Right lobe of liver (tissue), 4 donors: ENCODE data around the gene CD300E.

Experiments used
- POLR2A ChIP-seq: fragments of 450-650 bp; IDR thresholded peaks from one replicate; pipeline ENCODE4 v1.6.1; 2017; ENCODE audit warnings: antibody characterized with exemption, mild to moderate bottlenecking
- TF ChIP-seq, protein P1 (sequence below), 4 donors: fragments of 200-600 bp in 3 of 4; fragments of 450-650 bp in 1 of 4; IDR thresholded peaks; one replicate each; pipeline versions ENCODE4 v1.5.1 to v1.8.0; 2016 to 2022; ENCODE audit warnings: antibody characterized with exemption in 4 of 4, mild to moderate bottlenecking in 2 of 4
- donor health status: DM: no; HTN: no; CAD: no.
- donor health status: DM: no; HTN: no; CAD: no.
- donor health status: DM: no; HTN: yes; CAD: no.

DNA sequence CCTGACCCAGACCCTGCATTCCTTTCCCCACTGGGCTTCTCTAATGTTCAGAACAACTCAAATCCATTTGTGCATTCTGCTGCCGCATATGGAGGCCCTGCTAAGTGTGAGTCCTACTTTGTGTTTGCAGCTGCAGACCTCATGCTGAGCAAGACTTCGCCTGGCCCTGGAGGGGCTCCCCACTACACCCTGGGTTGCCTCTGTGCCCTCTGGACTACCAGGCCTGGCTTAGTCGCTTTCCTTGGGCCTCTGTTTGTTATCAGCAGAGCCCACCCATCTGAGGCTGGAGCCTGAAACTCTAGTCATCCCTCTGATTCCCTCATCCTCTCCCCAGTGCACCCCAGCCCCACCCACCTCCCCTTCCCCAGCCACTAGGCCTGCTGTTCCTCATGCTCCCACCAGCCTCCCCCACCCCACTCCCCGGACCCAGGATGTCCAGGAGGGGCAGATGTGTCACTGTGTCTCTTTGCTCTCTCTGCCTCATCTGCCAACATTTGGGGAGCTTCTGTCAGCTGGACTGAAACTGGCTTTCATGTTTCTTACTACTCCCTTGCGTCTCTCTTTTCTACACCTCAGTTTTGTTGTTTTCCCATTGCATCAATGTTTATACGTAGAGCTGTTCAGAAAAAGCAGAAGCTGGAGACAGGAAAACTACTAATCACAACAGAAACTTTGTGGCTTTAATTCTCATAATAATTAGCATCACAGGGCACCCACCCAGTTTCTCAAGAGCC, 17.9 kb upstream of the CD300E start:
- no peak for TF ChIP-seq POLR2A
- TF ChIP-seq, protein P1, sequence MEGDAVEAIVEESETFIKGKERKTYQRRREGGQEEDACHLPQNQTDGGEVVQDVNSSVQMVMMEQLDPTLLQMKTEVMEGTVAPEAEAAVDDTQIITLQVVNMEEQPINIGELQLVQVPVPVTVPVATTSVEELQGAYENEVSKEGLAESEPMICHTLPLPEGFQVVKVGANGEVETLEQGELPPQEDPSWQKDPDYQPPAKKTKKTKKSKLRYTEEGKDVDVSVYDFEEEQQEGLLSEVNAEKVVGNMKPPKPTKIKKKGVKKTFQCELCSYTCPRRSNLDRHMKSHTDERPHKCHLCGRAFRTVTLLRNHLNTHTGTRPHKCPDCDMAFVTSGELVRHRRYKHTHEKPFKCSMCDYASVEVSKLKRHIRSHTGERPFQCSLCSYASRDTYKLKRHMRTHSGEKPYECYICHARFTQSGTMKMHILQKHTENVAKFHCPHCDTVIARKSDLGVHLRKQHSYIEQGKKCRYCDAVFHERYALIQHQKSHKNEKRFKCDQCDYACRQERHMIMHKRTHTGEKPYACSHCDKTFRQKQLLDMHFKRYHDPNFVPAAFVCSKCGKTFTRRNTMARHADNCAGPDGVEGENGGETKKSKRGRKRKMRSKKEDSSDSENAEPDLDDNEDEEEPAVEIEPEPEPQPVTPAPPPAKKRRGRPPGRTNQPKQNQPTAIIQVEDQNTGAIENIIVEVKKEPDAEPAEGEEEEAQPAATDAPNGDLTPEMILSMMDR (IDR thresholded peaks at IDR 0.05): no peak
